Parathyroid adenoma (tissue), 2 donors: ENCODE measurements around the gene GK.
A peak's percentile ranks its signal among the peaks of the same experiment; 100 is the strongest.
"Not testable (repeated sequence)": the region's sequence is repeated elsewhere in the genome, so short reads cannot be mapped to it uniquely, and the experiment has no call there.

Experiments
- H2AFZ ChIP-seq: fragments of 300-600 bp; sonication (generic); one replicate; pipeline ENCODE4 v1.7.0; 2017; ENCODE audit warnings: antibody characterized with exemption, mild to moderate bottlenecking
- H3K27ac ChIP-seq: fragments of 300-600 bp; sonication (generic); one replicate; pipeline ENCODE4 v1.7.0; 2017
- H3K27me3 ChIP-seq: fragments of 300-600 bp; sonication (generic); one replicate; pipeline ENCODE4 v1.7.0; 2017; ENCODE audit warnings: low read length; ENCODE audit not compliant: control insufficient read depth, insufficient read depth
- H3K36me3 ChIP-seq: fragments of 300-600 bp; sonication (generic); one replicate; pipeline ENCODE4 v1.7.0; 2017; ENCODE audit warnings: low read length; ENCODE audit not compliant: control insufficient read depth, insufficient read depth
- H3K4me1 ChIP-seq: fragments of 300-600 bp; sonication (generic); one replicate; pipeline ENCODE4 v1.7.0; 2017; ENCODE audit warnings: control low read depth
- H3K4me2 ChIP-seq: fragments of 300-600 bp; sonication (generic); one replicate; pipeline ENCODE4 v1.7.0; 2017; ENCODE audit warnings: low read length
- H3K4me3 ChIP-seq: fragments of 300-600 bp; sonication (generic); one replicate; pipeline ENCODE4 v1.7.0; 2017; ENCODE audit warnings: low read depth, low read length
- H3K79me2 ChIP-seq: fragments of 300-600 bp; sonication (generic); one replicate; pipeline ENCODE4 v1.7.0; 2017; ENCODE audit warnings: control low read depth
- H3K9ac ChIP-seq: fragments of 300-600 bp; sonication (generic); one replicate; pipeline ENCODE4 v1.7.0; 2017; ENCODE audit warnings: mild to moderate bottlenecking
- H3K9me3 ChIP-seq: fragments of 300-600 bp; sonication (generic); one replicate; pipeline ENCODE4 v1.7.0; 2017; ENCODE audit warnings: low read length; ENCODE audit not compliant: control insufficient read depth
- TF ChIP-seq, protein P1 (sequence below): fragments of 300-600 bp; sonication (generic); IDR thresholded peaks from one replicate; pipeline ENCODE4 v1.7.0; 2017; ENCODE audit warnings: antibody characterized with exemption, mild to moderate bottlenecking
- donor health status: primary hyperparathyroidism.

Gene GK

DNA sequence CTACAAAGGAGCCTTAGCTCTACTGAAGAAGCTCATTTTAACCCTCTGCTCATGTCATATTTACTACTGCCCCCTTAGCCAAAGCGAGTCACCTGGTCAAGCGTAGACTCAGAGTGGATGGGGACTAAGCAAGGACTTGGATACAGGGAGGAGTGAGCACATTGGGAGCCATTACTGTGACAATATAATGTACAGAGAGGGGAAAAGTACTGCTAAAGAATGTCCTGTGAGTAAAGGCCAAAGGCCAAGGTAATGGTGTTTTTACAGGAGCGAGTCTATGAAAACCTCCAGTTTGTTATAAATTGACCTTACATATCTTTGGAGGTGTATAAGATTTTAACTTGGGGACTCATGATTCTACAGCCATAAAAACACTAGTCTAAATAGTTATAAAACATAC is 10.6 kb upstream of the GK start:
- H3K4me3 ChIP-seq: no peak overlapping the region
- H3K36me3 ChIP-seq: no peaks in the 10 kb centered on the region
- no peak overlapping the region for H3K9ac ChIP-seq
- no peaks in the 10 kb centered on the region for H3K9me3 ChIP-seq
- H3K27me3 ChIP-seq: no peaks in the 10 kb centered on the region
- no peak overlapping the region for H3K4me2 ChIP-seq
- no peaks in the 10 kb centered on the region for H3K4me1 ChIP-seq
- no peak overlapping the region for H3K27ac ChIP-seq
- TF ChIP-seq, protein P1, sequence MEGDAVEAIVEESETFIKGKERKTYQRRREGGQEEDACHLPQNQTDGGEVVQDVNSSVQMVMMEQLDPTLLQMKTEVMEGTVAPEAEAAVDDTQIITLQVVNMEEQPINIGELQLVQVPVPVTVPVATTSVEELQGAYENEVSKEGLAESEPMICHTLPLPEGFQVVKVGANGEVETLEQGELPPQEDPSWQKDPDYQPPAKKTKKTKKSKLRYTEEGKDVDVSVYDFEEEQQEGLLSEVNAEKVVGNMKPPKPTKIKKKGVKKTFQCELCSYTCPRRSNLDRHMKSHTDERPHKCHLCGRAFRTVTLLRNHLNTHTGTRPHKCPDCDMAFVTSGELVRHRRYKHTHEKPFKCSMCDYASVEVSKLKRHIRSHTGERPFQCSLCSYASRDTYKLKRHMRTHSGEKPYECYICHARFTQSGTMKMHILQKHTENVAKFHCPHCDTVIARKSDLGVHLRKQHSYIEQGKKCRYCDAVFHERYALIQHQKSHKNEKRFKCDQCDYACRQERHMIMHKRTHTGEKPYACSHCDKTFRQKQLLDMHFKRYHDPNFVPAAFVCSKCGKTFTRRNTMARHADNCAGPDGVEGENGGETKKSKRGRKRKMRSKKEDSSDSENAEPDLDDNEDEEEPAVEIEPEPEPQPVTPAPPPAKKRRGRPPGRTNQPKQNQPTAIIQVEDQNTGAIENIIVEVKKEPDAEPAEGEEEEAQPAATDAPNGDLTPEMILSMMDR: no peak
- no peaks in the 10 kb centered on the region for H3K79me2 ChIP-seq
- no peak overlapping the region for H2AFZ ChIP-seq

DNA sequence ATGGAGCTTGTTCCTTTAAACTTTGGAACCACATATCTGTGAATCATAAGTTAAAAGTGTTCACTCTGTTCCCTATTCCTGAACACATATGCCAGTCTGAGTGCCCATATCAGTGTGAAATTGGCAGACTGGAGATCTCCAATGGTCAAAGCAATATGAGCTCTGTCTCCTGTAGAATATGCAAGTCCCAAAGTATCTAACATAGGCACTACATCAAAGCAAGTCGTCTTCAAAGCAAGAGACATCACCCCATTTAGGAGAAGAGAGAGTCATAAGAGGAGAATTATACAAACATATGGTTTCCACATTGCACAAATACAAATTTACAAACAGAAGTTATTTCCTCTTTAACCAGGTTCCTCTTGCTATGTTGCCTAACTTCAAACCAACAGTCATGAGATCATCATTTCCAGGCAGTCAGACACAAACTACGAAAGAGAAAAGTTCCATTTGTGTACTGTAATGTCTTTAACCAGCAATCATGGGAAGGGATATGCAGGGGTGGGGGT is 9.9 kb upstream of the GK start:
- TF ChIP-seq, protein P1: no peak
- Histone ChIP-seq H2AFZ (no peak overlapping the region), H3K27me3 (no peaks in the 10 kb centered on the region), H3K36me3 (no peaks in the 10 kb centered on the region), H3K9me3 (no peaks in the 10 kb centered on the region), H3K27ac (no peak overlapping the region), H3K79me2 (no peaks in the 10 kb centered on the region), H3K4me2 (no peak overlapping the region), H3K9ac (no peak overlapping the region), H3K4me3 (no peak overlapping the region), H3K4me1 (no peaks in the 10 kb centered on the region)

DNA sequence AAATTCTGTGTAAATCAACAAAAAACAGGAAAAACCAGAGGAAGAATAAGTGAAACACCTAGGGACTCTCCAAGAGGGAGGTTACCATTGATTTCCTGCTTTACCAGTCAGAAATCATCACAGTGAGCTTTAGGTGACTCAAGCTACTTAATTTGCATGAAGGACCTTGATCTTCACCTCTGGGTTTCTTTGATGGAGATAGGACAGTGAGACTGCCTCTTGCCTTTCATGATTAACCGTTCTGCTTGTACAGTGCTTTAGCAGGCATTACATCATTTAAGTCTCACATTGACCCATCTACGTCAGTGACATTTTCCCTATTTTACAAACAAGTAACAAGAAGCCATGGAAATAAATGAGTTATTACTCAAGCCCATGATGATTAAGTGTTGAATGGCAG is 3.4 kb upstream of the GK start:
- H3K27me3 ChIP-seq: no peaks in the 10 kb centered on the region
- H3K4me3 ChIP-seq: no peak overlapping the region
- TF ChIP-seq, protein P1: no peak
- no peaks in the 10 kb centered on the region for H3K79me2 ChIP-seq
- H2AFZ ChIP-seq: no peak overlapping the region
- H3K9me3 ChIP-seq: no peaks in the 10 kb centered on the region
- H3K27ac ChIP-seq: no peak overlapping the region
- H3K4me2 ChIP-seq: no peak overlapping the region
- H3K9ac ChIP-seq: no peak overlapping the region
- H3K4me1 ChIP-seq: no peaks in the 10 kb centered on the region
- no peaks in the 10 kb centered on the region for H3K36me3 ChIP-seq

DNA sequence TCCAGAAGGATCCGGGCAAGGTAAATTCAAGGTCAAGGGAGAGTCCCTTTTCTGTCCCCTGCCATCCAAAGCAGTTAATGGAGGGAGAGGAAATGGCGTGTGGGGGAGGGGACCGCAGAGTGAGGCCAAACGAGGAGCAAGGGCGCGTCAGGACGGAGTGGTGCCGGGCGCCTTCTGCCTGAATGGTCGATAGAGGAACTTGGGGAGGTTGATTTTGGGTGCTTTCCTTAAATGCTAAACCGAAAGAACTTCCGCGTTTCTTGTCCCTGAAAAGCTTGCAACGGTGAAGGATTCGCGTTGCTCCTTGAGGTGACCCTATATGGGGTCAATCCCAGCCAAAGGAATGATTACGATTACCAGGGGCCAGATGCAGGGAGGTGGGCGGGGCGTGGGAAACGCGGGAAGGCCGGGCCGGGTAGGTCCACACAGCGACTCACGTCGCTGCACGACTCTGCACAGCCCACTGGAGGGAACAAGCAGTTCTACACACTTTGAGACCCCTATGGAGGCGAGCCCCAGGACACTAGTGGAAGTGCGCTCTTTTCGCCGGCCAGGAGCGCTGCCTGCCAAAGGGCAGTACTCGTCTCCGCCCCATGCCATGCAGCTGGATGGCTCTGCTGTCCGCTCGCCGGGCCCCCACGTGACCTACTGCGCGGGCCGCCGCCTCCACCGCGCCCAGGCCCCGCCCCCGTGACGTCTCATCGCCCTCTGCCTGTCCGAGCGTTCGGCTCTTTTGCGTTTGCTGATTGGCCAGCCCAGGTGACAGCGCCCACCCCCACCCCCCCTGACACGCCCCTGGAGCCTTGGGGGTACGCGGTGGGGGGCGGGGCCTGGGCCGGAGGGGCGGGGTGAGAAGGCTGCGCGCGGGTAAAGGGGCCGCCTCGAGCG is 452 bp upstream of the GK start:
- Histone ChIP-seq H3K79me2 (no peaks in the 10 kb centered on the region), H3K27ac (peak overlapping the region; percentile 73), H3K9me3 (no peaks in the 10 kb centered on the region), H3K4me1 (peaks cover 2% of the 10 kb centered on the region), H3K27me3 (no peaks in the 10 kb centered on the region), H3K9ac (no peak overlapping the region), H3K36me3 (no peaks in the 10 kb centered on the region), H2AFZ (peak overlapping the region; percentile 85), H3K4me2 (peak overlapping the region; percentile 87), H3K4me3 (peak overlapping the region; percentile 75)
- TF ChIP-seq, protein P1: no peak

DNA sequence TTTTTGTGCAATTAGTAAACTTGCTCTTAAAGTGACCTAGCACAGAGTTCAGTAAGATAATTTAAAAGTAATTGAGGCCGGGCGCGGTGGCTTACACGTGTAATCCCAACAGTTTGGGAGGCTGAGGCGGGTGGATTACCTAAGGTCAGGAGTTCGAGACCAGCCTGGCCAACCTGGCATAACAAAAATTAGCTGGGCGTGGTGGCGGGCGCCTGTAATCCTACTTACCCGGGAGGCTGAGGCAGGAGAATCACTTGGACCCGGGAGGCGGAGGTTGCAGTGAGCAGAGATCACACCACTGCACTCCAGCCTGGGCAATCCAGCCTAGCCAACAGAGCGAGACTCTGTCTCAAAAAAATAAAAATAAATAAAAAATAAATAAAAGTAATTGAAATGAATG is 1.2 kb downstream of the GK start:
- Histone ChIP-seq H3K4me3 (peak overlapping the region; percentile 71), H3K4me2 (peak overlapping the region; percentile 74)
- not testable (repeated sequence) for H3K9ac ChIP-seq, H3K9me3 ChIP-seq, H3K36me3 ChIP-seq, H3K27ac ChIP-seq, H3K79me2 ChIP-seq, H2AFZ ChIP-seq, H3K27me3 ChIP-seq, H3K4me1 ChIP-seq
